Measurements from ENCODE around the gene RASA2.

GRCh38 chr3:141500397-141500796 is 13.6 kb downstream of the RASA2 start:
- TF ChIP-seq CTCF (IDR thresholded peaks at IDR 0.05; ENCODE audit: low read length) (no peak), EZH2phosphoT487 (IDR thresholded peaks at IDR 0.05; ENCODE audit: low read length) (no peak)
